WTC11 (cell line): ENCODE data around the gene BCL2A1. TPM values are rescaled to one million over a fixed set of nuclear protein-coding genes. Genes with fewer than 3 reads are reported as not detected.

Source experiments
- ATAC-seq: fragments of 200-7000 bp; cut with Tn5 transposase; 2 replicates; pipeline ENCODE4 v1.10.0; 2021; ENCODE audit warnings: mild to moderate bottlenecking, moderate library complexity
- CTCF ChIA-PET: fragments of 300-600 bp; sonication (Branson Sonifier 250); formaldehyde crosslinking; loops from one replicate; lab custom pipeline; 2021; ENCODE audit warnings: antibody characterized with exemption; lab: Charles Lee
- POLR2A ChIA-PET: fragments of 350-600 bp; sonication (Branson Sonifier 250); formaldehyde crosslinking; loops from one replicate; lab custom pipeline; 2021; ENCODE audit warnings: antibody characterized with exemption; lab: Charles Lee
- DNase-seq: peaks from one replicate; pipeline ENCODE4 v3.0.0; 2021; ENCODE audit warnings: low spot score
- H3K27ac Mint-ChIP-seq: 2 replicates; pipeline ENCODE4 v1.8.0; 2021; ENCODE audit warnings: mixed read lengths
- H3K27me3 Mint-ChIP-seq: 2 replicates; pipeline ENCODE4 v1.8.0; 2021; ENCODE audit warnings: low read depth, mild to moderate bottlenecking, moderate library complexity, mixed read lengths
- H3K36me3 Mint-ChIP-seq: 2 replicates; pipeline ENCODE4 v1.8.0; 2021; ENCODE audit warnings: mixed read lengths
- H3K4me1 Mint-ChIP-seq: 2 replicates; pipeline ENCODE4 v1.8.0; 2022; ENCODE audit warnings: mixed read lengths
- H3K4me3 Mint-ChIP-seq: 2 replicates; pipeline ENCODE4 v1.8.0; 2021; ENCODE audit warnings: mild to moderate bottlenecking, moderate library complexity, mixed read lengths
- H3K9me3 Mint-ChIP-seq: 2 replicates; pipeline ENCODE4 v1.8.0; 2021; ENCODE audit warnings: mixed read lengths
- CREB1 ChIP-seq: sonication (generic); formaldehyde crosslinking; IDR thresholded peaks from 2 replicates; pipeline ENCODE4 v1.8.0; 2023; ENCODE audit warnings: mild to moderate bottlenecking, missing genetic modification reagents
- EMX1 ChIP-seq: fragments of 250-450 bp; sonication (Bioruptor Pico); IDR thresholded peaks from 2 replicates; pipeline ENCODE4 v1.8.0; 2021; ENCODE audit warnings: mild to moderate bottlenecking
- FOXK1 ChIP-seq: sonication (generic); formaldehyde crosslinking; IDR thresholded peaks from 2 replicates; pipeline ENCODE4 v1.8.0; 2022; ENCODE audit warnings: mild to moderate bottlenecking, moderate library complexity, missing genetic modification reagents
- MXD4 ChIP-seq: fragments of 250-450 bp; sonication (Bioruptor Pico); IDR thresholded peaks from 2 replicates; pipeline ENCODE4 v1.8.0; 2021; ENCODE audit warnings: mild to moderate bottlenecking, moderate library complexity, borderline replicate concordance
- NFATC4 ChIP-seq: fragments of 250-450 bp; sonication (Bioruptor Pico); IDR thresholded peaks from 2 replicates; pipeline ENCODE4 v1.9.0; 2021; ENCODE audit warnings: mild to moderate bottlenecking
- NFE2L1 ChIP-seq: sonication (generic); formaldehyde crosslinking; IDR thresholded peaks from 2 replicates; pipeline ENCODE4 v1.8.1; 2023; ENCODE audit warnings: missing genetic modification reagents
- RORB ChIP-seq: fragments of 250-450 bp; sonication (Bioruptor Pico); IDR thresholded peaks from 2 replicates; pipeline ENCODE4 v1.9.0; 2021; ENCODE audit warnings: mild to moderate bottlenecking
- TEAD1 ChIP-seq: sonication (generic); formaldehyde crosslinking; IDR thresholded peaks from 2 replicates; pipeline ENCODE4 v1.8.0; 2022; ENCODE audit warnings: mild to moderate bottlenecking, missing genetic modification reagents
- ZNF416 ChIP-seq: fragments of 250-450 bp; sonication (Bioruptor Pico); IDR thresholded peaks from 2 replicates; pipeline ENCODE4 v1.9.0; 2021; ENCODE audit warnings: mild to moderate bottlenecking, inconsistent platforms
- total RNA-seq: library from RNA; stranded (reverse); gene quantifications from 3 replicates; pipeline ENCODE4 v1.2.3, GENCODE V29; 2021
- TF ChIP-seq, protein P1 (sequence below): sonication (generic); formaldehyde crosslinking; IDR thresholded peaks from 2 replicates; pipeline ENCODE4 v1.8.0; 2023; ENCODE audit warnings: mild to moderate bottlenecking, missing genetic modification reagents
- TF ChIP-seq, protein P2 (sequence below): sonication (generic); formaldehyde crosslinking; IDR thresholded peaks from 2 replicates; pipeline ENCODE4 v1.8.1; 2022; ENCODE audit warnings: mild to moderate bottlenecking, missing genetic modification reagents, moderate library complexity, borderline replicate concordance
- TF ChIP-seq, protein P3 (sequence below): sonication (generic); formaldehyde crosslinking; IDR thresholded peaks from 2 replicates; pipeline ENCODE4 v1.8.0; 2022; ENCODE audit warnings: missing genetic modification reagents
- TF ChIP-seq, protein P4 (sequence below): sonication (generic); formaldehyde crosslinking; IDR thresholded peaks from 2 replicates; pipeline ENCODE4 v1.8.1; 2023; ENCODE audit warnings: mild to moderate bottlenecking, missing genetic modification reagents

Gene BCL2A1
- total RNA-seq, 1 experiment from 2014 or later = 0.28 TPM

DNA sequence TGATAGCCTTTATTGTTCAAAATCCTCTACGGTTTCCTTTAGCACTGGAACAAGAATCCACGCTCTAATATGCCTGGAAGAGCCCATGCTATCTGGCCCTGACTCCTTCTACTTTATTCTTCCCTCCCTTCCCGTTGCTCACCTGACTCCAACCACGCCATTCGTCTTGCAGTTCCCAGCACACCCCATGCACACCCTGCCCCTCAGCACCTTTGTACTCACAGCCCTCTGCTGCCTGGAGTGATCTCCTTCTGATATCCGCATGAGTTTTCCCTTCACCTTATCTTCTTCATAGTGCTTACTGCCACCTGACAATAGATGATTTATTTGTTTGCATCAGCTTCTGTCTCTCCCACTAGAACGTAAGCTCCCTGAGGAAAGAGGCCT is 16.6 kb upstream of the BCL2A1 start (continued):
- TF ChIP-seq, protein P1, sequence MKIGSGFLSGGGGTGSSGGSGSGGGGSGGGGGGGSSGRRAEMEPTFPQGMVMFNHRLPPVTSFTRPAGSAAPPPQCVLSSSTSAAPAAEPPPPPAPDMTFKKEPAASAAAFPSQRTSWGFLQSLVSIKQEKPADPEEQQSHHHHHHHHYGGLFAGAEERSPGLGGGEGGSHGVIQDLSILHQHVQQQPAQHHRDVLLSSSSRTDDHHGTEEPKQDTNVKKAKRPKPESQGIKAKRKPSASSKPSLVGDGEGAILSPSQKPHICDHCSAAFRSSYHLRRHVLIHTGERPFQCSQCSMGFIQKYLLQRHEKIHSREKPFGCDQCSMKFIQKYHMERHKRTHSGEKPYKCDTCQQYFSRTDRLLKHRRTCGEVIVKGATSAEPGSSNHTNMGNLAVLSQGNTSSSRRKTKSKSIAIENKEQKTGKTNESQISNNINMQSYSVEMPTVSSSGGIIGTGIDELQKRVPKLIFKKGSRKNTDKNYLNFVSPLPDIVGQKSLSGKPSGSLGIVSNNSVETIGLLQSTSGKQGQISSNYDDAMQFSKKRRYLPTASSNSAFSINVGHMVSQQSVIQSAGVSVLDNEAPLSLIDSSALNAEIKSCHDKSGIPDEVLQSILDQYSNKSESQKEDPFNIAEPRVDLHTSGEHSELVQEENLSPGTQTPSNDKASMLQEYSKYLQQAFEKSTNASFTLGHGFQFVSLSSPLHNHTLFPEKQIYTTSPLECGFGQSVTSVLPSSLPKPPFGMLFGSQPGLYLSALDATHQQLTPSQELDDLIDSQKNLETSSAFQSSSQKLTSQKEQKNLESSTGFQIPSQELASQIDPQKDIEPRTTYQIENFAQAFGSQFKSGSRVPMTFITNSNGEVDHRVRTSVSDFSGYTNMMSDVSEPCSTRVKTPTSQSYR = no peak

DNA sequence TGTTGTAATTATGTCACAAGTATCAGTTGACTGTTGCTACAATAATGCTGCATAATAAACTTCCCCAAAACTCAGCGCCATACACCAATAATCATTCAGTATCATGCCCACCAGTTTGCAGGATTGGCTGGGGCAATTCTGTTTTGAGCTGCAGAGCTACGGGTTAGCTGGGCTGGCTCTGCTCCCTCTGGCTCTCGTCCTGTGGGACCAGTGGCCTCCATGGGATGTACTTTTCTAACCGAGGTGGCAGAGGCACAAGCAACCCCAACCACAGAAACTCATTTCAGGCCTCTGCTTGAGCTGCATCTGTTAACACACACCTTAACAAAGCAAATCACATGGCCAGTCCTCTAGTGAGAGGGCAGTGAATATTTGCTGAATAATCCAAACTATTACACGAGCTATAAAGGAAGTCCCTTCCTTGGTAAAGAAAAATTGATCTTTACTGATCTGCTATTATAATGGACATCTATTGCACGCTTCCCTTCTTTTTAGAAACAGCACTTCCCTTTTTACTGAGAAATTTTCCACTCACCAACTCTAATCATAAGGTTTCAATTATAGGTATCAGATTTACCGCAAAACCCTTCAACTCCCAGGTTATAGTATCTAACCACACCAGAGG is 10.9 kb upstream of the BCL2A1 start:
- CTCF ChIA-PET = no interaction called here
- Mint-ChIP-seq H3K9me3 (no peaks in the 10 kb centered on the region), H3K4me1 (no peaks in the 10 kb centered on the region)

More for the DNA sequence above, 10.9 kb upstream of the BCL2A1 start:
- POLR2A ChIA-PET = no interaction called here
- no peak for ATAC-seq
- no peak for DNase-seq
- H3K27ac Mint-ChIP-seq = no peak overlapping the region
- H3K4me3 Mint-ChIP-seq = no peak overlapping the region
- TF ChIP-seq FOXK1 = no peak
- TF ChIP-seq, protein P1 = no peak
- TF ChIP-seq TEAD1 (CRISPR knock-in tag) = no peak
- no peak for TF ChIP-seq RORB (CRISPR knock-in tag)
- no peak for TF ChIP-seq EMX1 (CRISPR knock-in tag)
- no peak for TF ChIP-seq NFATC4 (CRISPR knock-in tag)
- no peak for TF ChIP-seq ZNF416
- no peak for TF ChIP-seq NFE2L1
- no peak for TF ChIP-seq CREB1 (CRISPR knock-in tag)
- TF ChIP-seq, protein P2, sequence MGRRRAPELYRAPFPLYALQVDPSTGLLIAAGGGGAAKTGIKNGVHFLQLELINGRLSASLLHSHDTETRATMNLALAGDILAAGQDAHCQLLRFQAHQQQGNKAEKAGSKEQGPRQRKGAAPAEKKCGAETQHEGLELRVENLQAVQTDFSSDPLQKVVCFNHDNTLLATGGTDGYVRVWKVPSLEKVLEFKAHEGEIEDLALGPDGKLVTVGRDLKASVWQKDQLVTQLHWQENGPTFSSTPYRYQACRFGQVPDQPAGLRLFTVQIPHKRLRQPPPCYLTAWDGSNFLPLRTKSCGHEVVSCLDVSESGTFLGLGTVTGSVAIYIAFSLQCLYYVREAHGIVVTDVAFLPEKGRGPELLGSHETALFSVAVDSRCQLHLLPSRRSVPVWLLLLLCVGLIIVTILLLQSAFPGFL (CRISPR knock-in tag) = no peak
- TF ChIP-seq MXD4 = no peak
- TF ChIP-seq, protein P3, sequence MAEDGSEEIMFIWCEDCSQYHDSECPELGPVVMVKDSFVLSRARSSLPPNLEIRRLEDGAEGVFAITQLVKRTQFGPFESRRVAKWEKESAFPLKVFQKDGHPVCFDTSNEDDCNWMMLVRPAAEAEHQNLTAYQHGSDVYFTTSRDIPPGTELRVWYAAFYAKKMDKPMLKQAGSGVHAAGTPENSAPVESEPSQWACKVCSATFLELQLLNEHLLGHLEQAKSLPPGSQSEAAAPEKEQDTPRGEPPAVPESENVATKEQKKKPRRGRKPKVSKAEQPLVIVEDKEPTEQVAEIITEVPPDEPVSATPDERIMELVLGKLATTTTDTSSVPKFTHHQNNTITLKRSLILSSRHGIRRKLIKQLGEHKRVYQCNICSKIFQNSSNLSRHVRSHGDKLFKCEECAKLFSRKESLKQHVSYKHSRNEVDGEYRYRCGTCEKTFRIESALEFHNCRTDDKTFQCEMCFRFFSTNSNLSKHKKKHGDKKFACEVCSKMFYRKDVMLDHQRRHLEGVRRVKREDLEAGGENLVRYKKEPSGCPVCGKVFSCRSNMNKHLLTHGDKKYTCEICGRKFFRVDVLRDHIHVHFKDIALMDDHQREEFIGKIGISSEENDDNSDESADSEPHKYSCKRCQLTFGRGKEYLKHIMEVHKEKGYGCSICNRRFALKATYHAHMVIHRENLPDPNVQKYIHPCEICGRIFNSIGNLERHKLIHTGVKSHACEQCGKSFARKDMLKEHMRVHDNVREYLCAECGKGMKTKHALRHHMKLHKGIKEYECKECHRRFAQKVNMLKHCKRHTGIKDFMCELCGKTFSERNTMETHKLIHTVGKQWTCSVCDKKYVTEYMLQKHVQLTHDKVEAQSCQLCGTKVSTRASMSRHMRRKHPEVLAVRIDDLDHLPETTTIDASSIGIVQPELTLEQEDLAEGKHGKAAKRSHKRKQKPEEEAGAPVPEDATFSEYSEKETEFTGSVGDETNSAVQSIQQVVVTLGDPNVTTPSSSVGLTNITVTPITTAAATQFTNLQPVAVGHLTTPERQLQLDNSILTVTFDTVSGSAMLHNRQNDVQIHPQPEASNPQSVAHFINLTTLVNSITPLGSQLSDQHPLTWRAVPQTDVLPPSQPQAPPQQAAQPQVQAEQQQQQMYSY (CRISPR knock-in tag) = no peak
- TF ChIP-seq, protein P4, sequence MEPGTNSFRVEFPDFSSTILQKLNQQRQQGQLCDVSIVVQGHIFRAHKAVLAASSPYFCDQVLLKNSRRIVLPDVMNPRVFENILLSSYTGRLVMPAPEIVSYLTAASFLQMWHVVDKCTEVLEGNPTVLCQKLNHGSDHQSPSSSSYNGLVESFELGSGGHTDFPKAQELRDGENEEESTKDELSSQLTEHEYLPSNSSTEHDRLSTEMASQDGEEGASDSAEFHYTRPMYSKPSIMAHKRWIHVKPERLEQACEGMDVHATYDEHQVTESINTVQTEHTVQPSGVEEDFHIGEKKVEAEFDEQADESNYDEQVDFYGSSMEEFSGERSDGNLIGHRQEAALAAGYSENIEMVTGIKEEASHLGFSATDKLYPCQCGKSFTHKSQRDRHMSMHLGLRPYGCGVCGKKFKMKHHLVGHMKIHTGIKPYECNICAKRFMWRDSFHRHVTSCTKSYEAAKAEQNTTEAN = no peak
- H3K36me3 Mint-ChIP-seq = no peaks in the 10 kb centered on the region
- no peaks in the 10 kb centered on the region for H3K27me3 Mint-ChIP-seq
